HEK293 (cell line): Measurements from ENCODE around the gene METTL14.

Source experiments
- GLI2 ChIP-seq: fragments of 450-650 bp; formaldehyde crosslinking; IDR thresholded peaks from 2 replicates; pipeline ENCODE4; 2017; ENCODE audit warnings: missing biosample characterization, missing genetic modification characterization, low read depth, borderline replicate concordance
- HIC1 ChIP-seq: fragments of 450-650 bp; formaldehyde crosslinking; IDR thresholded peaks from 2 replicates; pipeline ENCODE4 v1.5.1; 2016; ENCODE audit warnings: missing biosample characterization, missing genetic modification characterization
- PRDM10 ChIP-seq: fragments of 450-650 bp; formaldehyde crosslinking; IDR thresholded peaks from 2 replicates; pipeline ENCODE4 v1.5.1; 2016; ENCODE audit warnings: missing biosample characterization, missing genetic modification characterization
- SCRT2 ChIP-seq: fragments of 450-650 bp; formaldehyde crosslinking; IDR thresholded peaks from 2 replicates; pipeline ENCODE4 v1.5.1; 2016; ENCODE audit warnings: missing biosample characterization, missing genetic modification characterization
- ZBTB11 ChIP-seq: fragments of 450-650 bp; formaldehyde crosslinking; conservative IDR thresholded peaks from 2 replicates; pipeline ENCODE4 v1.5.1; 2016; ENCODE audit warnings: low read depth, missing biosample characterization, missing genetic modification characterization
- ZBTB21 ChIP-seq: fragments of 450-650 bp; formaldehyde crosslinking; IDR thresholded peaks from 2 replicates; pipeline ENCODE4 v1.5.1; 2017; ENCODE audit warnings: missing biosample characterization, missing genetic modification characterization
- ZNF169 ChIP-seq: fragments of 450-650 bp; formaldehyde crosslinking; IDR thresholded peaks from 2 replicates; pipeline ENCODE4 v1.5.1; 2016; ENCODE audit warnings: missing biosample characterization, missing genetic modification characterization
- ZNF274 ChIP-seq, 2 experiments: fragments of 200-500 bp in 1 of 2; fragments of 450-650 bp in 1 of 2; sonication (Bioruptor generic) in 1 of 2; formaldehyde crosslinking in 1 of 2; IDR thresholded peaks; 2 replicates each; pipeline versions ENCODE4 v1.5.1 to v1.6.1; 2014 to 2016; ENCODE audit warnings: borderline replicate concordance in 1 of 2, inconsistent platforms in 1 of 2, low read length in 1 of 2, missing biosample characterization in 1 of 2, missing genetic modification characterization in 1 of 2
- ZNF391 ChIP-seq: fragments of 450-650 bp; formaldehyde crosslinking; IDR thresholded peaks from 2 replicates; pipeline ENCODE4 v1.5.1; 2016; ENCODE audit warnings: low read depth, missing biosample characterization, missing genetic modification characterization, borderline replicate concordance
- ZNF48 ChIP-seq: fragments of 450-650 bp; formaldehyde crosslinking; IDR thresholded peaks from 2 replicates; pipeline ENCODE4 v1.5.1; 2016; ENCODE audit warnings: missing biosample characterization, missing genetic modification characterization
- ZNF658 ChIP-seq: fragments of 450-650 bp; formaldehyde crosslinking; IDR thresholded peaks from 2 replicates; pipeline ENCODE4; 2016; ENCODE audit warnings: missing biosample characterization, missing genetic modification characterization
- ZNF704 ChIP-seq: fragments of 450-650 bp; formaldehyde crosslinking; IDR thresholded peaks from 2 replicates; pipeline ENCODE4 v1.5.1; 2016; ENCODE audit warnings: missing biosample characterization, missing genetic modification characterization
- TF ChIP-seq, protein P1 (sequence below): fragments of 450-650 bp; formaldehyde crosslinking; IDR thresholded peaks from 2 replicates; pipeline ENCODE4 v1.5.1; 2016; ENCODE audit warnings: missing biosample characterization, missing genetic modification characterization

DNA sequence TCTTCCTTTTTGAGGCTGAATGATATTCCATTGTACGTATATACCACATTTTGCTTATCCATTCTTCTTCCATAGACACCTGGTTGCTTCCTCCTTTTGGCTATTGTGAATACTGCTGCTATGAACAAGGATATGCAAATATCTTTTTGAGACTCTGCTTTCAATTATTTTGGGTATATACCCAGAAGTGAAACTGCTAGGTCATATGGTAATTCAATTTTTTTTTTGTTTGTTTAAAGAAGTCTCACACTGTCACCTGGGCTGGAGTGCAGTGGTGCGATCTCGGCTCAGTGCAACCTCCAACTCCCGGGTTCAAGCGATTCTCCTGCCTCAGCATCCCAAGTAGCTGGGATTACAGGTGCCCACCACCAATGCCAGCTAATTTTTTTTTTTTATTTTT is 75.3 kb downstream of the METTL14 start:
- TF ChIP-seq ZNF391 (tag by site-specific recombination), result no peak
- TF ChIP-seq ZBTB11 (tag by site-specific recombination), result no peak
- TF ChIP-seq ZNF704 (tag by site-specific recombination), result no peak
- TF ChIP-seq, protein P1, sequence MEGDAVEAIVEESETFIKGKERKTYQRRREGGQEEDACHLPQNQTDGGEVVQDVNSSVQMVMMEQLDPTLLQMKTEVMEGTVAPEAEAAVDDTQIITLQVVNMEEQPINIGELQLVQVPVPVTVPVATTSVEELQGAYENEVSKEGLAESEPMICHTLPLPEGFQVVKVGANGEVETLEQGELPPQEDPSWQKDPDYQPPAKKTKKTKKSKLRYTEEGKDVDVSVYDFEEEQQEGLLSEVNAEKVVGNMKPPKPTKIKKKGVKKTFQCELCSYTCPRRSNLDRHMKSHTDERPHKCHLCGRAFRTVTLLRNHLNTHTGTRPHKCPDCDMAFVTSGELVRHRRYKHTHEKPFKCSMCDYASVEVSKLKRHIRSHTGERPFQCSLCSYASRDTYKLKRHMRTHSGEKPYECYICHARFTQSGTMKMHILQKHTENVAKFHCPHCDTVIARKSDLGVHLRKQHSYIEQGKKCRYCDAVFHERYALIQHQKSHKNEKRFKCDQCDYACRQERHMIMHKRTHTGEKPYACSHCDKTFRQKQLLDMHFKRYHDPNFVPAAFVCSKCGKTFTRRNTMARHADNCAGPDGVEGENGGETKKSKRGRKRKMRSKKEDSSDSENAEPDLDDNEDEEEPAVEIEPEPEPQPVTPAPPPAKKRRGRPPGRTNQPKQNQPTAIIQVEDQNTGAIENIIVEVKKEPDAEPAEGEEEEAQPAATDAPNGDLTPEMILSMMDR (tag by site-specific recombination), result no peak
- no peak for TF ChIP-seq PRDM10 (tag by site-specific recombination)
- TF ChIP-seq GLI2, result no peak
- no peak for TF ChIP-seq ZNF169 (tag by site-specific recombination)
- TF ChIP-seq HIC1 (tag by site-specific recombination), result no peak
- no peak for TF ChIP-seq ZBTB21 (tag by site-specific recombination)
- TF ChIP-seq SCRT2, result no peak
- TF ChIP-seq ZNF48, result no peak
- no peak for TF ChIP-seq ZNF658 (tag by site-specific recombination)
- no peak for TF ChIP-seq ZNF274 (IDR thresholded peaks at IDR 0.05; ENCODE audit: low read length)
- TF ChIP-seq ZNF274 (tag by site-specific recombination; IDR thresholded peaks at IDR 0.05; ENCODE audit: borderline replicate concordance), result no peak
